ENCODE data around the gene SCOC.

Gene SCOC

DNA sequence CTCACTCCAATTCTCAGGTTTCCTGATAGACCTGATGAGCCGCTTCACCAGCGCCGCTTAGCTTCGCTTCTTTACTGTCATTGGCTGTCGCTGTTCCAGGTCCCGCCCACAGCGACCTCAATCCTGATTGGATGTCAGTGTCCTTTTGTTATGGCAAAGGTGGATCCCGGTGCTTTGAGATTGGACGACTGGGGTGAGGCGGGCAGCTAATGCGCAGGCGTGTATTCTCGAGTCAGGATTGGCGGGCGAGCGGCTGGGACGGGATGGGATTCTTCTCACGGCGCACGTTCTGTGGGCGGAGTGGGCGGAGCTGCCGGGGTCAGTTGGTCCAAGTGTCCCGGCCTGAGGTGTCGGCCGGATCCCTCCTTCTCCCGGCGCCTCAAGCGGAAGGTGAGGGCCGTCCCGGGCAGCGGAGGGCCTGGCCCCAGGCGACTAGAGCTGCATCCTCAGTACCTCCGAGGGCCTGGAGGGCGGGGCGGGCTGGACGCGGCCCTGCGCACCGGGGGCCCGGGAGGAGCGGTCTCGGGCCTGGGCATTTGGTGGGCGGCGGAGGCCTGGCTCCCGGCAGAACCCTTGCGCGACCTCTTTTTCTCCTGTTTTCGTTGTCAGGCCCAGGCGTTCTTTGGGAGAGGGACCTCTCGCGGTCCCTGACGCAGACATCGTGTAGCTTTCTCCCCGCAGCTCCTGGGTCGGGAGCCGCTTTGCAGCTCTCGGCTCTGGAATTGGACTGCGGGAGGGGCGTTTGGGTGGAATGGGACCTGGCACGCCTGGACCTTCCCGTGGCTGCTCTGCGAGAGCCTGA, at the start of gene SCOC:
Gene SCOC, plus strand, starts transcription at position 319 of the 802 bp plus-strand sequence. CDS start 5,525 bp downstream, outside the sequence.
- peak; percentile 100 for DNase-seq (ENCODE audit: low spot score)

DNA sequence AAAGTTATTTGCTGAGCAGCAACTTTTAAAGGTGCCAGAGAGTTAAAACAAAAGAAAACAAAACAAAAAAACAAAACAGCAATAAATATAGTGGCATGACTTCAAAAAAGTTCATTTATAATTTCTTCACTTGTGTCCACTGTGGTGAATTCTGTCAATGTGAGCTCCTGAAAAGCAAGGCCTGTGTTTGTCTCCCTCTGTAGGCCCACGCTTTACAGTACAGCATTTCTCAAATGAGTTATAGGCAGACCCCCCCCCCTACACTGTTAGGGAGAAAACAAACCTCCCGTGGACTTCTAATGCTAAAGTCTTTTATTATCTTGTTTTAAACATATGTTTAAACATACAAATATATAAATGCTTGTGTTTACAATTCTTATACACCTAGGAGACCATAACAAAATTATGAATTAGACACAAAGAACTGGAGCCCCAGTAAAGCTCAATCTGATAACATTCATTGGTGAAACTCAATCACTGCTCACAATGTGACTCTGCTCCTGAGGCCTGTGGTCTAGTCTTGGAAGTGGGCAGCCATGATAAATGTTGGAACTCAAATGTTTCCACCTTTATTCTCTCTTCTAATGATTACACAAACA, 47.0 kb upstream of the SCOC start:
- peak; percentile 84 for DNase-seq (ENCODE audit: low spot score)

DNA sequence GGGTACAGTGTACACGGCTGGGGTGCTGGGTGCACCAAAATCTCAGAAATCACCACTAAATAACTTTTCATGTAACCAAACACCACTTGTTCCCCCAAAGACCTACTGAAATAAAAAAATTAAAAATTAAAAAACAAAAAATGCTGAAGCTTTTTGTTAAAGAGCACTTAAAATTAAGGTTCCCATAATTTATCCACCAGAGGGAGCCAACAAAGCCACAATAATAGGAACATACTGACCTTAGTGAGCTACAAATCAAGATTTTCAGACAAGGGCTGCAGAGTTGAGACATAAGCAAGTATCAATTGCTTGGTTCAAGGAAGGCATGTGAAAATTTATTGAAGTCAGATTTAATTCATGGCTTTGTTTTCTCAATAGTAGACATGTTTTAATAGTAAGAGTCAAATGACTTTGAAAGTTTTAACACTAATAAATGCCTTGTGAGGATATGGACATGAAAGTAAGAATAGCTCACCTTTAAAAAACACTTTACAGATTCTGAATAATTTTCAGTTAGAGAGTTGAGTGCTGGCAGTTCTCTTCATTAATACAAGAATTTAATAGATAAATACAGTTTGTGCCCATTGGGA, 43.0 kb upstream of the SCOC start:
- peak; percentile 73 for DNase-seq (ENCODE audit: low spot score)

DNA sequence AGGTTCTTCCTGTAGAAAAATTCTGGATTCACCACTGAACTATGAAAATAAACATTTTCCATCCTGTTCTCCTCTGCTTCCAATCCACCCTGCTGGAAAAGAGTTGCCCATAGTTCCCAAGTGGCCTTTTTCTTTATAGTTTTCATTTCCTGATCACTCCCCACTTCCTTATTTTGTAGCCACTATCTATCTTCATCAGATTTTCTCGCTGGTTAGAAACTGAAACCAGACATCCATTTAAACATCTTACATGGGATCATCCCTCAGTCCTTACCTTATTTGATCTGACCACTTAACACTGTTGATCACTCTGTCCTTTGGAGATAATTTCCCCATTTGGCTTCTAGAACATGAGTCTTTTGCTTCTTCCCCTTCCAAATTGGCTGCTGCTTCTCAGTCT, 42.2 kb upstream of the SCOC start:
- DNase-seq (ENCODE audit: low spot score): no peak

DNA sequence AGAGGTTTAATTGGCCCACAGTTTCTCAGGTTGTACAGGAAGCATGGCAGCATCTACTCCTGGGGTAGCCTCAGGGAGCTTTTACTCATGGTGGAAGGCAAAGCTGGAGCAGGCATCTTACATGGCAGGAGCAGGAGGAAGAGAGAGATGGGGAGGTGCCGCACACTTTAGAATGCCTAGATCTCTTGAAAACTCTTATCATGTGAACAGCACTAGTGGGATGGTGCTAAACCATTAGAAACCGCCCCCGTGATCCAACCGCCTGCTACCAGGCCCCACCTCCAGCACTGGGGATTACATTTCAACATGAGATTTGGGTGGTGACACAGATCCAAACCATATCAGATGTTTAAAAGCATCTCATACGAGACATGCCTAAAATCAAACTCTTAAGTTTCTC, 41.6 kb upstream of the SCOC start:
- DNase-seq (ENCODE audit: low spot score): no peak

DNA sequence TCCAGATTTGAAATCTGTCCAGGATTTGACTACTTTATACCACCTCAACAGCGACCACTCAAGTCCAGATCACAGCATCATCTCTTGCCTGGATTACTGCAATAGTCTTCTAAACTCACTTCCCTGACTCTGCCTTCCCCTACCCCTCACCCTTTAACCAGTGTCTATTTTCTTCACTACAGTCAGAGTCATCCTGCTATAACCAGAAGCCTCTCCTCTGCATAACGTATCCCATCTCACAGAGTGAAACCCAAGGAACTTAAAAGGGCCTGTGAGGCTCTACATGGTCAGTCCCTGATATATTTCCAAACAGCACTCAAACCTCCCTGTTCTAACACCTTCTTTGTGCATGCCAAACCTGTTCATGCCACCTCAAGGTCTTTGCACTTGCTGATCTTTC, 40.7 kb upstream of the SCOC start:
- DNase-seq (ENCODE audit: low spot score): no peak

DNA sequence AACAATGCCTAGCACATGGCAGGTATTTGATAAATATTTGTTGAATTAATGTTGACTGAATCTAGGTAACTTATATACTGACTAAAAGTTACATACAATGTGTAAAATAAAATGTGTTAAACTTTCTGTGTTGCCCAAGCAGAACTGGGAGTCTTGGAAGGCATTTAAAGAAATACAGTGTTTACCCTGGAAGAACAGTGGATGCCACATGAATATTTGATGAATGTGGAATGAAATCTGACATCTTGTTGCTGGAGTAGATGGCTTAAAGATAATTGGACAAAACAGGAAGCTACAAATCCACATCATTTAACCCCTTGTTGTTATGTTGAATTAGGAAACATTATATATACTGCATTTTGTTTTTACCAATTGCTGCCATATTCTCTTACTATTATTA, 39.9 kb upstream of the SCOC start:
- no peak for DNase-seq (ENCODE audit: low spot score)

DNA sequence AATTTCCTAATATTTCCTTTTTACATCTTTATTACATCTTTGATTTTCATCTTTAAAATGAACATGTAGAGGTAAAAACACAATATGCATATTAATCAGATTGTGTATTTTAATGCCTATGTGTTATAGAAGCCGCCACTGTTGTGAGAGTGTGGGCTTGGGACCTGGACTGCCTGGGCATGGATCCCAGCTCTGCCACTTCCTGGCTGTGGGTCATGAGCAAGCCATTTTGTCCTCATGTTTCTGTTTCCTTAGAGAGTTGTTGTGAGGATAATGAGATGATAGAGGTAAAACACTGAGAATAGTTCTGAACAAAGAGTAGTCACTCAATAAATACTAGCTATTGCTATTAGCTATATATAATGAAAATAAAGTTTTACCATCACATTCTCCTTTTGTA, 38.4 kb upstream of the SCOC start:
- DNase-seq (ENCODE audit: low spot score): no peak

DNA sequence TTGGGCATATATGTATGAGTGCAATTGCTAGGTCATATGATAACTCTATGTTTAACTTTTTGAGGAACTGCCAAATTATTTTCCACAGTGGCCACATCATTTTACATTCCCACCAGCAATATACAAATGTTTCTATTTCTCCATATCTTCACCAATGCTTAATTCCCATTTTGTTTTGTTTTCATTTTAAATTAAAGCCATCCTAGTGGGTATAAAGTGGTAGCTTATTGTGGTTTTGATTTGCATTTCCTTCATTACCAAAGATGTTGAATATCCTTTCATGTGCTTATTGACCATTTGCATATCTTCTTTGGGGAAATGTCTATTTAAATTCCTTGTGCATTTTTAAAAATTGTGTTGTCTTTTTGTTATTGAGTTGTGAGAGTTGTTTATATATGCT, 36.7 kb upstream of the SCOC start:
- DNase-seq (ENCODE audit: low spot score): no peak

DNA sequence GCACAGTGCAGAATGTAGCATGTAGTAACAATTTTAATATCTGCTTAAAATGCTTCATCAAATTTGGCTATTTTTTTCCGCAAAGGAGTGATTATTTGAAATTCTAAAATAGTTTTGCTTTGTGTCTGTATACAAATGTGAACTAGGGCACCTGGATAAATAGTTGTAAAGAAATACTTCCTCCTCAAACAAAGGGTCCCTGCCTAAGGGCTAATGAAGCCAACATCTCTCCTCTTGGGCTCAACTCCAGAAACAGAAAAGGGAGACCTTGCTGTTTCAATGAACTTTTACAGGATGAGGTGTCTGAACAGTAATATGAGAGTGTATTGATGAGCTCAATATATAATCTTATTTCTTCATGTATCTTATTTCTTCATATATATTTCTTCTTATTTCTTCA, 30.8 kb upstream of the SCOC start:
- no peak for DNase-seq (ENCODE audit: low spot score)

DNA sequence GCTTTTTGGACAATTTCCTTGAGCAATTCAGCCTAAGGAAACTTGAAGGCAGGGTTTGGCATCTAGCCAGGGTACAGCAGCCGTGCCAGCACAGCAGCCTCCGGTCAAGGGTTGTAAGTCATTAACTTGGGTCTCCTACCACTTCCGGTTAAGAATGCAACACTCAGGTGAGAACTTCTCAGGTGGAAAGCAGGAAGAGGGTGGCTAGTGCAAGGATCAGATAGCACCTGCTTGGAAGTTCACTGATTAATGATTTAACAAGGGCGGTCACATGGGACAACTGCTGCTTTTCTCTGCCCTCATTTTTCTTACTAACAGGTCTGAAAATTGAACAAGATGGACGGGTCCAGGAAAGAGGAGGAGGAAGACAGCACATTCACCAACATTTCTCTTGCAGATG, 30.1 kb upstream of the SCOC start:
- no peak for DNase-seq (ENCODE audit: low spot score)

DNA sequence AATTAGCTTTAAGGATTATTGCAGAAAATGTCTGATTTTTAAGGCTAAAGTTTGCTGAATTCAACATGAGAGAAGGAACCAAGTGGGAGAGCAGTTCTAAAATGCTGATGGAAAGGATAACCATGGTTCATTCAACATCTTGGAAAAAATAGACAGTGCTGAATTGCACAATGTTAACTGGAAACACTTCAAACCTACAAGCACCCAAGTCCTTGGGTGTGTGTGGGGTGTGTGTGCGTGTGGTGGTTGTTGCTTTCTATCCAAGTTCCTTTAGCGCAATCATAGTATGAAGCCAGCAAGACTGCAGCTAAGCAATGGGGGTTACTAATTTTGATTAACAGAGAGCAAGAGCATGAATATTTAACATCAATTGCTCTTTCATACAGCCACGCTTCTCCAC, 29.3 kb upstream of the SCOC start:
- DNase-seq (ENCODE audit: low spot score): no peak

DNA sequence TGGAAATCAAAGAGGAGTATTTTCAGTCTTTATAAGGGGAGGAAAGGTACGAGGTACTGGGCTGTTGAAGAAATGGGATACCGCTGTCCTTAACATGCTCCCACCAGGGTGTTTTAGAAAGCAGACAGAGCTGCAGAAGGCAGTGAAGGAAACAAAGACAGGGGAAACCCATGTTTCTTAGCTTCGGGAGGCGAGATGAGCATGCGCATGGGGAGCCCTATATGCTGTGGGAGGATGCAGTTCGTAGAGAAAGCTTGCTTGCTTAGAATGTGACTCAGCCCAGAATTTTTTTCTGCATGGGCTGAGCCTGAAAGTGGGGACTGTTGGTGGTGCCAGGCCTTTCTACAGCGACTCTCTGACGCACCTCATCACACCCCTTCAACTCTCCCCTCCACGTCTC, 28.8 kb upstream of the SCOC start:
- no peak for DNase-seq (ENCODE audit: low spot score)

DNA sequence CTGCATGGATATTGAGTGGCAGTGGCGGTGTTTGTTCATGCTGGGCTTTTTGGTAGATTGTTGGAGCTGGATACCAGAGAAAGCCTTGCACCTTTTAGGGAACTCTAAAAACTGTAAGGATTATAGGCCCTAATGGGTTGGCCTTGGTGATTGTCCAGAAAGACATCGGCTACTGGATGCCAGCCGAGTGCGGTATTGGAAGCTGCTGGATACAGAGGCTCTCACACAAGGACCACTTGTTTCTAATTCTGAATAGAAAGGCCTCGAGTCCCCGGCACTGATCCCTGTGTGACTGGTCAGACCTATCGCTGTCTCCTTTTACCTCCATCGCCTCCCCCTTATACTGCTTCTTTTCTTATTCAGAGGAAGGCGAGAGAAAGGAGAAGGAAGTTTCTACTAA, 27.3 kb upstream of the SCOC start:
- DNase-seq (ENCODE audit: low spot score): peak; percentile 77

DNA sequence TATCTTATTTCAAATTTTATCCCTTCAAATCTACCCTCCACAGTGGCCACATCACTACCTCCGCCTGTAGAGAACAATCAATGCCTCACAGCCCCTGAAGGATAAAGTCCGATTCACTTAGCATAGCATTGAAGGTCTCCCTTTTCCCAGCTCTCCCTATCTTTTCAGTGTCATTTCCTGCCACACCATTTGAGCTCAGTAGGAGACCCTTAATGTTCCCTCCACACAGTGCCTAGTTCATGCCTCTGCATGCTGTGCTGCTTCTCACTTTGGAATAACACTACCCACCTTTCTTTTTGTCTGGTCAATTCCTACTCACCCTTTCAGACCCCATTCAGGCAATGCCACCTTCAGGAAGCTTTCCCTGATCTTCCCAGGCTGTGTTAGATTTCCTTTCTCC, 23.6 kb upstream of the SCOC start:
- no peak for DNase-seq (ENCODE audit: low spot score)

DNA sequence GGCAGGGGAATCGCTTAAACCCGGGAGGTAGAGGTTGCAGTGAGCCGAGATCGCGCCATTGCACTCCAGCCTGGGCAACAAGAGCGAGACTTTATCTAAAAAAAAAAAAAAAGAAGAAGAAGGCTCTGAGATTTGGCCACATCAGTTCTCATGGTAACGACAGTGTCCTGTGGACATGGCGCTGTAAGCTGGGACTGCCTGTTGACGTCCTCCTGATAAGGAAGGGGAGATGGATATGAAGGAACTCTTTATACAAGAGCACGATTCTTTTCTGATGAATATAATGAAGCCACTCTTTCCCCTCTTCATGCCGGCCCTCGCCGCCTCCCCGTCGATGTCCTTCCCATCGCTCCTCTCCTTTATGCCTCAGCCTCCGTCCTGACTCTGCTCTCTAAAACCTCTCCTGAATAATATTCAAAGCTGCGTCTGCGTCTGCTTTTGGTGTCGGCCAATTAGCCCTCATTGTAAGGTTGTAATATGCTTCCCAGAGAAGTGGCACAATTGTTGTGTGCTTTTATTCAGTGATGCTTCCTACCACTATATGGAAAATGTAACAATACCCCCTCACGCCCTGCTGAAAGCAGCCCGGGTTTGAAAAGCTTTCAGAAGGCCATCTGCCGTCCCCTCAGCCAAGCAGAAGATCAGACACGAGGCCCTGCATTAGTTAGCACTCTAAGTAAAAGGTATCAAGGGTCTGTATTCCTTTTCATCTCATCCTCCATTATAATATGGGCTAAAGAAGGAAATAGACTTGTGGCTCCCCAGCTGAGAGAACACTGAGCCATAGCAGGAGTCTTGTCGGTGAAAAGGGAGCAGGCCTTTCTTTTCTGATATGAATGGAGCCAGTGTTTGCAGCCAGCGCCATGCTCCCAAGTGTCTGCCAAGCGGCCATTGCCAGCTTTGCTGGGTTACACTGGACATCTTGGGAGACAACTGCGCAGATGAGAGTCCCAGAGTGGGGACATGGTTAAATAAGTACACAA, 22.1 kb upstream of the SCOC start:
- DNase-seq (ENCODE audit: low spot score): peak; percentile 73

DNA sequence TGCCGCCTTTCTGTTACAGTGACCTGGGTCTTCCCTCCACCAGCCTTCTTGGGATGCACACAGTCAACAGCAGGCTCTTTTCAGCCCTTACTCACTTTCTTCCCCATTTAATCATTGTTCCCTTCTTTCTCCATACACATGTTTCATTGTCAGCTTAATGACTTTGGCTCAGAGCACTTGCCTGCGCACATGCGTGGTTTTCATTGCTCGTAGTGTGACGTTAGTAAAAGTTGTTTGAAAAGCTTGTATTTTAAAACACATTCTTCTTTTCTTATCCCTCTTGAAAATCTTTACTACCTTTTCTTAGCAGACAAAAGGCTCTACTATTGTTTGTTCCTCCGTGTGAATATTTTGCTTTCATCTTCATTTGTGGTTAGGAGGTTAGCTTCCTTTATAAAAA, 19.7 kb upstream of the SCOC start:
- no peak for DNase-seq (ENCODE audit: low spot score)

DNA sequence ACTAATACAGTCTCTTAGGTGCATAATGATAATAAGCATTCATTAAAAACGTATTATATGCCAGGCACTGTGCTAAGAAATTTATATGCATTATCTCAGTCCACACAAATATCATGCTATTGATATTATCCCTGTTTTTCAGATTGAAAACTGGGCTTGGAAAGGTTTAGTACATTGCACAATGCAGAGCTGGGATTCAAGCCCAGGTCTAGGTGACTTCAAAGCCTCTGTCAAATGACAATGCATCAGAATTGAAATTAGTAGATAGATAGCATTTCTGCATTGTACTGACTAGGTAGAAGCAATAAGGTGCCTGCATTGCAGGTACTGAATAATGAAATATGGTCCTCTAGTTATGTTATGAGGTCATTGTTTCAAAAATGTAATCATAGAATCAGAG, 18.2 kb upstream of the SCOC start:
- no peak for DNase-seq (ENCODE audit: low spot score)

DNA sequence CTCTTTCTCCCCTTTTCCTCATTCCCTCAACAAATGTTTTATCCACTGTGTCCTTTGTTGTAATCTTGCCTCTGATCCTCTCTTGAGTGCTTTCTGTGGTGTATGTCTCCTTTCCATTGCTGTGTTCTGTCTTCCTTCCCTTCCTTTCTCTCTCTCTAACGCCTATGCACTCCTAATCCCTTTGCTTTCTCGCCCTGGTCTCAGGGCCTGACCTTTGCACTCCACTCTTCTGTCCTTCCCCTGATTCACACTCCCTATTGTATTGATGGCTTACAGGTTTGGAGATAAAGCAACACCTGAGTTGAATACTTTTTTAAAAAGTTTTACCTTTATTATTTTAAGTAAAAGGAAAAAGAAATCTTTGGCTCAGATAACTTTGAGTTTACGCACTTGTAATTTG, 15.6 kb upstream of the SCOC start:
- no peak for DNase-seq (ENCODE audit: low spot score)

DNA sequence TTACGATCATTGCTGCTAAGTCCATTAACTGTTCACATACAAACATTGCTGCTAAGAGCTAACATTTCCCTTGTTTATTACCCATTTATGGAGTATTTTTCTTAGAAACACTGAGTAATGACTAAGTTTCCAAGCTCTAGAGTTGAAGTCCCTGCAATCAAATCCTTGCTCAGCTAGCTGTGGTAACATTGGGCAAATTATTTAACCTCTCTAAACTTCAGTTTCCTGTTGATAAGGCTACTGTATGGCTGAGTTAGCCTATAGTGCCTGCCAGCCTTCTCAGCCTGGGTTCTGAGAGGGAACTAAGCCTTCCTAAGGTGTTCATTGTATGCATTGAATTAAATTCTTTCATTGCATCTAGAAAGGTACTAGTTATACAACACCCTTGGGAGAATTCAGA, 15.2 kb upstream of the SCOC start:
- no peak for DNase-seq (ENCODE audit: low spot score)

DNA sequence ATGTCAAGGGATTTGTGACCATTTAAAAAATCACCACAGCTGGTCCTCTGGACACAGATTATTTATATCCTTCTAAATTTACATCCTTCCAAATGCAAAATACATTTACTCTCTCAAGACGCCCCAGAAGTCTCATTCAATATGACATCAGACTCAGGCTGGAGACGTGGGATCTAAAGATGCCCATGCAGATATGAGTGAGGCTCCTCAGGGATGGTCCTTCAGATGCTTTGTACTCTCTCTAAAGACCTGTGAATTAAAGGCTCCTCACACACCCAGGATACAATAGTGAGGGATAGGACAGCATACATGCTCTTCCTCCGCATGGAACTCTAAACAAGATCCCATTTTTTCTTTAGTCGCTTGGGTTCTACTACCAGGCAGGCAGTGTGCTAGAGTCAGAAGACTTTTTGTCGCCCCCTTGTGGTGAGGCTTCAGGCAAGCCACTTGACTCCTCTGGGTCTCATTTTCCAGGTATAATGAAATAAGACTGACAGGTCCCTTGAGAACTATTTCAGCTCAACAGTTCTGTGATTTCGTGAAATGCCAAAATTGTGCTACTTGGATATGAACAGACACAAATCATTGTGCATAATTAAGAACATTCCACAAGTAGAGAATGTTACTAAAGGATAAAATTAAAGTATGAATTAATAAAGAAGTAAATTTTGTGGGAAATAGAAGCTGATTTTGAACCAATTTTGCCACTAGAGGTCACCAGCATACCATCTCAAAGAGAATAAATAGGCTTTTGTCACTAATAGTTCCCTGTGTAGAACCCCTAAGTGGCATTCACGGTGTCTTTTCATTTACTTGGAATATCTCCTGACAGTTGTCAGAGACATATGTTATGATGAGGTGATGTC, 13.7 kb upstream of the SCOC start:
- DNase-seq (ENCODE audit: low spot score): peak; percentile 78

Data from pons (tissue), 1 donor.